ENCODE results near the gene CDS1.
A peak's percentile ranks its signal among the peaks of the same experiment; 100 is the strongest.

The CDS1 gene

DNA sequence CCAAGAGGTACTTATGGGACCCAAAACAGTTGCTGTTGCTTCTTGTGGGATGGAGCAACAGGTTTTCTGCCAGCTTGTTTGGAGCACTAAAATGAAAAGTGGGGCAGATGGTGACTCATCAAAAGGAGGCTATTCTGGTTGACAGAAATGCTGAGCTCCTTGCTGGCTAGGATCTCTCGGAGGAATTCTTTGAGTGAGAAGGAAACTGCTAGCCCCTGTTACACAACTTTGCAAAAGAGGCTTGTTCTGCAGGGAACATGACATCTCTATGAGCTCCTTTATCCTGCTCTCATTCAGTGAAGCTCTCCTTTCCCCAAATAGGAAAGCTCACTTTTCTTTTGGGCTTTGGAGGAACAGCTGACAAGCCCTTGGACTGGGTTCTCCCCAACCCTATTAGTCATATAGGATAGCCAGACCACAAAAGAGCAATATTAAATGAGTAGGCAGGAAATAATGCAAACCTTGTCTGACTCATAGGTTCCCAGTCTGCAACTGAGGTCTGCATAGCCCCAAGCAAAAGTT, 108.3 kb downstream of the CDS1 start:
- Histone ChIP-seq H3K27ac (no peak overlapping the region), H3K27me3 (ENCODE audit: control insufficient read depth, insufficient read depth, low read length) (no peaks in the 10 kb centered on the region), H3K4me1 (no peaks in the 10 kb centered on the region), H3K36me3 (ENCODE audit: control insufficient read depth, insufficient read depth, low read length) (no peaks in the 10 kb centered on the region), H3K79me2 (no peaks in the 10 kb centered on the region), H2AFZ (no peak overlapping the region), H3K9ac (no peak overlapping the region), H3K4me2 (ENCODE audit: low read length) (no peak overlapping the region), H3K9me3 (ENCODE audit: control insufficient read depth, low read length) (no peaks in the 10 kb centered on the region), H3K4me3 (ENCODE audit: low read depth, low read length) (no peak overlapping the region)
- TF ChIP-seq, protein P1, sequence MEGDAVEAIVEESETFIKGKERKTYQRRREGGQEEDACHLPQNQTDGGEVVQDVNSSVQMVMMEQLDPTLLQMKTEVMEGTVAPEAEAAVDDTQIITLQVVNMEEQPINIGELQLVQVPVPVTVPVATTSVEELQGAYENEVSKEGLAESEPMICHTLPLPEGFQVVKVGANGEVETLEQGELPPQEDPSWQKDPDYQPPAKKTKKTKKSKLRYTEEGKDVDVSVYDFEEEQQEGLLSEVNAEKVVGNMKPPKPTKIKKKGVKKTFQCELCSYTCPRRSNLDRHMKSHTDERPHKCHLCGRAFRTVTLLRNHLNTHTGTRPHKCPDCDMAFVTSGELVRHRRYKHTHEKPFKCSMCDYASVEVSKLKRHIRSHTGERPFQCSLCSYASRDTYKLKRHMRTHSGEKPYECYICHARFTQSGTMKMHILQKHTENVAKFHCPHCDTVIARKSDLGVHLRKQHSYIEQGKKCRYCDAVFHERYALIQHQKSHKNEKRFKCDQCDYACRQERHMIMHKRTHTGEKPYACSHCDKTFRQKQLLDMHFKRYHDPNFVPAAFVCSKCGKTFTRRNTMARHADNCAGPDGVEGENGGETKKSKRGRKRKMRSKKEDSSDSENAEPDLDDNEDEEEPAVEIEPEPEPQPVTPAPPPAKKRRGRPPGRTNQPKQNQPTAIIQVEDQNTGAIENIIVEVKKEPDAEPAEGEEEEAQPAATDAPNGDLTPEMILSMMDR (IDR thresholded peaks at IDR 0.05), result no peak

DNA sequence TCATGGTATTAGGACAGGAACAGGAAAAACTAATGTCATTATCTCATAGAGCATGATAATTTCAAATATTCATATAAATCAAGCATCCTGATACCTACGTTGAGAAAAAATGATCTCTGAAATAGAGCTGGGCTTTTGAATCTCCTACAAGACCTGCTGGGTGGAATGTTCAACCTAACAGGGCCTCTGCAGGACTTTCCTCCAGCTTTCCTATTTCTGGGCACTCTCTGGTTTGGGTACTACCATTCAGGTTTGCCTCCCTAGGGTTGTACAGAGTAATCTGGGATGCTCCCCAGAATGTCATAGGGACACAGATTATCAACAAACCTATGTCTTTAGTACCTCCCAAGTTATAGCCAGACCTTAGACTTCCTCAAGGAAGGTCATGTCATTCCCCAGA, 108.9 kb downstream of the CDS1 start:
- H3K27ac ChIP-seq, result no peak overlapping the region
- no peaks in the 10 kb centered on the region for H3K36me3 ChIP-seq (ENCODE audit: control insufficient read depth, insufficient read depth, low read length)
- no peak overlapping the region for H2AFZ ChIP-seq
- H3K4me3 ChIP-seq (ENCODE audit: low read depth, low read length), result no peak overlapping the region
- no peaks in the 10 kb centered on the region for H3K4me1 ChIP-seq
- H3K27me3 ChIP-seq (ENCODE audit: control insufficient read depth, insufficient read depth, low read length), result no peaks in the 10 kb centered on the region
- H3K9me3 ChIP-seq (ENCODE audit: control insufficient read depth, low read length), result no peaks in the 10 kb centered on the region
- no peaks in the 10 kb centered on the region for H3K79me2 ChIP-seq
- H3K9ac ChIP-seq, result no peak overlapping the region
- TF ChIP-seq, protein P1 (IDR thresholded peaks at IDR 0.05), result no peak
- no peak overlapping the region for H3K4me2 ChIP-seq (ENCODE audit: low read length)

DNA sequence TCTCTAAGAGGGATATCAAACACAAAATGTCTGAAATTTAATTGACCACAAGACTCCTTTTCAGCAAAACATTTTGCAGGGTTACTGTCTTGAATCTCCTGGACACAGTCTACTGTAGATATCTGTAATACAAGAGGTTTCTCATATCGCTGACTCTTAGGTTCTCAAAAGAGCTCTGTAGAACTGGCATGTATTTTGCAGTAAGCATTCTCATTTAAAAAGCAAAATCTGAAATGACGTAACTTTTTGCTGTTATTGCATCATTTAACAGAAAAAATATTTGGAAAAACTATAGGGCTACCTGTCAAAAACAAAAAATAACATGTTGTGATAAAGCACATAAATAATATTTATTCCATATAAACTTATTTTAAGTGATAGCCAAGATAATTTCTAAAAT, 114.2 kb downstream of the CDS1 start:
- Histone ChIP-seq H3K79me2 (no peaks in the 10 kb centered on the region), H3K9ac (no peak overlapping the region), H3K4me1 (no peaks in the 10 kb centered on the region), H3K27ac (peak overlapping the region; percentile 62), H3K27me3 (ENCODE audit: control insufficient read depth, insufficient read depth, low read length) (no peaks in the 10 kb centered on the region), H3K4me2 (ENCODE audit: low read length) (peak overlapping the region; percentile 45), H3K9me3 (ENCODE audit: control insufficient read depth, low read length) (no peaks in the 10 kb centered on the region), H3K36me3 (ENCODE audit: control insufficient read depth, insufficient read depth, low read length) (no peaks in the 10 kb centered on the region), H3K4me3 (ENCODE audit: low read depth, low read length) (no peak overlapping the region), H2AFZ (peak overlapping the region; percentile 25)
- TF ChIP-seq, protein P1 (IDR thresholded peaks at IDR 0.05), result no peak

DNA sequence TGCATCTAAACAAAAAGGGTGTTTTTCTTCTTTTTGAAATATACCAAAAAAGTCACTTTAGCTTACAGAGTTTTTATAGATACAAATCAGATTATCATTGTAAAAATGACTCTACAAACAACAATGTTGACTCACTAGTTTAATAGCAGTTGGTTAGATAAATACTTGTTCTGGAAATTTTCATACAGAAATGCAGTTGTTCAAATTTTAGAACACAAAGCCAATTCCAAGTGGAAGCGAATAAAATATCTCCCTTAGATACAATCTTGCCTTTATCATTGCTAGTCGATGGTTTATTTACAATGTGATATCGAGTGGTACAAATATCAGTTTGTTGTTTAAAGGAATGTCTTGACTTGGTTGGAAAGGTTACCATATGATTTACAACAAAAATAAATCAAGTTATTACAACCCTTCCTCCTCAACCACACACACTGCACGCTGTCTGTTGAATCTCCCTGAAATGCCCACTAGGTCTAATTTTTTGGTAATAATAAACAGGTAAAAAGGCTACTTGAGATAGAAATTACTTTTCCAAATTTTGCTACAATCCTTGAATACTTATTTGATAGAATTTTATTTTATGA, 114.8 kb downstream of the CDS1 start:
- H3K9me3 ChIP-seq (ENCODE audit: control insufficient read depth, low read length), result no peaks in the 10 kb centered on the region
- H3K27me3 ChIP-seq (ENCODE audit: control insufficient read depth, insufficient read depth, low read length), result no peaks in the 10 kb centered on the region
- H3K4me3 ChIP-seq (ENCODE audit: low read depth, low read length), result no peak overlapping the region
- no peaks in the 10 kb centered on the region for H3K36me3 ChIP-seq (ENCODE audit: control insufficient read depth, insufficient read depth, low read length)
- H3K27ac ChIP-seq, result peak overlapping the region; percentile 62
- H3K4me1 ChIP-seq, result no peaks in the 10 kb centered on the region
- H2AFZ ChIP-seq, result no peak overlapping the region
- TF ChIP-seq, protein P1 (IDR thresholded peaks at IDR 0.05), result no peak
- H3K4me2 ChIP-seq (ENCODE audit: low read length), result no peak overlapping the region
- no peak overlapping the region for H3K9ac ChIP-seq
- H3K79me2 ChIP-seq, result no peaks in the 10 kb centered on the region

Data from parathyroid adenoma (tissue), 2 donors.